Head of caudate nucleus (tissue), 42 donors: ENCODE data around the gene GRP.

ENCODE experiments used
- DNase-seq, 42 donors: peaks; one replicate each; pipeline versions ENCODE4 v3.0.0 to v3.0.0-alpha.2; 2020 to 2021; ENCODE audit warnings: mixed read lengths in 7 of 42
- intact Hi-C: fragments of 100-400 bp; cut with DNase I; formaldehyde crosslinking; loops from one replicate; pipeline ENCODE4 v1.15.0; 2022

GRP gene

DNA sequence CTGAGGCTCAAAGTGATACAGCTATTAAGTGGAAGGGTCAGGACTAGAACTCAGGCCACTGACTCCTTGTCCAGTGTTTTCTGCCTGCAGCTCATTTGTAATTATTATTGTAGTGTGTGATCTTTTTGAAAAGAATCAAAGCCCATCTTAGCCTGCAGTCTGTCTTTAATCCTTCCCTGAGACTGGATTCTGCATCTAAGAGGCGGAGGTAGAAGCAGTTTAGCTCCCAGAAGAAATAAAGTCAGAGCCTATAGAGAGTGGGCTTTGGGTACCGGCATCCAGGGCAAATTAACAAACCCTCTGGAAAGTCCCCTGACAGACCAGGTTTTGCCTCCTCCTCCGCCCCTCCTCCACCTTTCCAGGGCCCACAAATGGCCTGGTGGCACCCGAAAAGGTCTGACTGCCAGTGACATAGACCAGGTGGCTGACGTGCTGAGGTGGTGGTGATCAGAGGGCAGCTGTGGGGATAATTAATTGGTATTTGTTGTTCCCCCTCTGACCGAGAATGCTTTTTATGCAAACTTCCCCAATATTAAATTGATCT is 55.5 kb downstream of the GRP start:
- intact Hi-C loops: no loop called here
- DNase-seq: no peak

GRCh38 chr18:59276047-59276446 is 56.1 kb downstream of the GRP start:
- intact Hi-C loops: no loop called here
- no peak for DNase-seq

GRCh38 chr18:59278793-59279192 is 58.8 kb downstream of the GRP start:
- DNase-seq: no peak
- intact Hi-C loops: no loop called here

GRCh38 chr18:59279193-59279592 is 59.2 kb downstream of the GRP start:
- intact Hi-C loops: no loop called here
- DNase-seq: no peak

GRCh38 chr18:59279722-59280121 is 59.8 kb downstream of the GRP start:
- DNase-seq: no peak

More at GRCh38 chr18:59279722-59280121, 59.8 kb downstream of the GRP start:
- intact Hi-C loops: no loop called here
